Activated naive CD4-positive, alpha-beta T cell treated with anti-CD3 and anti-CD28 coated beads, Interleukin-2, amount 50 U/mL, for 72 hours (primary cell): Measurements from ENCODE around the gene TWNK. TPM values are rescaled to one million over a fixed set of nuclear protein-coding genes. Genes with fewer than 3 reads are reported as not detected.
A peak's percentile ranks its signal among the peaks of the same experiment; 100 is the strongest.

Experiments used
- ATAC-seq, 2 donors: fragments of 150-1000 bp; cut with Tn5 transposase; 2 replicates each; pipeline ENCODE4 v1.10.0; 2021; ENCODE audit warnings: mild to moderate bottlenecking in 2 of 2, moderate library complexity in 2 of 2
- DNase-seq, 2 donors: peaks; one replicate each; pipeline ENCODE4 v3.0.0; 2021 to 2022; ENCODE audit warnings: low spot score in 2 of 2
- H3K27ac Mint-ChIP-seq, 2 donors: one replicate each; pipeline ENCODE4 v1.8.0; 2022; ENCODE audit warnings: mild to moderate bottlenecking in 2 of 2, mixed read lengths in 2 of 2
- H3K36me3 Mint-ChIP-seq, 2 donors: one replicate each; pipeline ENCODE4 v1.8.0; 2022; ENCODE audit warnings: mixed read lengths in 2 of 2
- H3K9me3 Mint-ChIP-seq, 2 donors: one replicate each; pipeline ENCODE4 v1.8.0; 2022; ENCODE audit warnings: mixed read lengths in 2 of 2
- total RNA-seq, 2 donors: library from RNA; stranded (reverse); gene quantifications; one replicate each; pipeline ENCODE4 v1.2.3, GENCODE V29; 2022

Gene TWNK
- total RNA-seq, 2 donors from 2014 or later: 11.6 to 17.0 TPM

GRCh38 chr10:101000127-101000914 lies 13.0 kb downstream of the TWNK start:
- ATAC-seq (no peak), DNase-seq (no peak)
- no peaks in the 10 kb centered on the region for H3K36me3 Mint-ChIP-seq
- H3K27ac Mint-ChIP-seq: no peak overlapping the region
- no peaks in the 10 kb centered on the region for H3K9me3 Mint-ChIP-seq

- no peak for ATAC-seq
- H3K27ac Mint-ChIP-seq: no peak overlapping the region
- H3K9me3 Mint-ChIP-seq: no peaks in the 10 kb centered on the region
- DNase-seq: no peak
- H3K36me3 Mint-ChIP-seq: no peaks in the 10 kb centered on the region
Measured at GRCh38 chr10:101000915-101001658, 13.7 kb downstream of the TWNK start.

GRCh38 chr10:101001659-101002035 lies 14.3 kb downstream of the TWNK start:
- no peak overlapping the region for H3K27ac Mint-ChIP-seq
- H3K36me3 Mint-ChIP-seq: no peaks in the 10 kb centered on the region
- ATAC-seq (no peak), DNase-seq (no peak)
- H3K9me3 Mint-ChIP-seq: no peaks in the 10 kb centered on the region

GRCh38 chr10:101002456-101002855 lies 15.1 kb downstream of the TWNK start:
- ATAC-seq (no peak), DNase-seq (no peak)
- Mint-ChIP-seq H3K36me3 (no peaks in the 10 kb centered on the region), H3K27ac (no peak overlapping the region), H3K9me3 (no peaks in the 10 kb centered on the region)

GRCh38 chr10:101003639-101004206 lies 16.4 kb downstream of the TWNK start:
- no peaks in the 10 kb centered on the region for H3K36me3 Mint-ChIP-seq
- no peak overlapping the region for H3K27ac Mint-ChIP-seq
- ATAC-seq: no peak
- DNase-seq: no peak
- H3K9me3 Mint-ChIP-seq: no peaks in the 10 kb centered on the region

GRCh38 chr10:101005361-101005760 lies 18.0 kb downstream of the TWNK start:
- no peaks in the 10 kb centered on the region for H3K9me3 Mint-ChIP-seq
- H3K36me3 Mint-ChIP-seq: no peaks in the 10 kb centered on the region
- no peak overlapping the region for H3K27ac Mint-ChIP-seq

GRCh38 chr10:101005869-101006567 lies 18.7 kb downstream of the TWNK start:
- no peak for DNase-seq
- Mint-ChIP-seq H3K36me3 (no peaks in the 10 kb centered on the region), H3K27ac (no peak overlapping the region), H3K9me3 (no peaks in the 10 kb centered on the region)
- no peak for ATAC-seq

More at GRCh38 chr10:101005361-101005760, 18.0 kb downstream of the TWNK start:
- no peak for ATAC-seq
- DNase-seq: no peak

- H3K27ac Mint-ChIP-seq: no peak overlapping the region
- no peak for ATAC-seq
- H3K9me3 Mint-ChIP-seq: no peaks in the 10 kb centered on the region
- H3K36me3 Mint-ChIP-seq: no peaks in the 10 kb centered on the region
- DNase-seq: no peak
Measured at GRCh38 chr10:101006593-101007098, 19.3 kb downstream of the TWNK start.

GRCh38 chr10:101007099-101007711 lies 19.9 kb downstream of the TWNK start:
- ATAC-seq (no peak), DNase-seq (no peak)
- Mint-ChIP-seq H3K36me3 (no peaks in the 10 kb centered on the region), H3K27ac (no peak overlapping the region), H3K9me3 (no peaks in the 10 kb centered on the region)

- Mint-ChIP-seq H3K36me3 (no peaks in the 10 kb centered on the region), H3K9me3 (no peaks in the 10 kb centered on the region), H3K27ac (no peak overlapping the region)
- no peak for ATAC-seq
- no peak for DNase-seq
Measured at GRCh38 chr10:101007915-101008822, 20.8 kb downstream of the TWNK start.

GRCh38 chr10:101008823-101009423 lies 21.6 kb downstream of the TWNK start:
- no peak for ATAC-seq
- no peaks in the 10 kb centered on the region for H3K9me3 Mint-ChIP-seq
- H3K27ac Mint-ChIP-seq: peak overlapping the region in 1 of 2 donors; percentile 11
- no peaks in the 10 kb centered on the region for H3K36me3 Mint-ChIP-seq
- no peak for DNase-seq

GRCh38 chr10:101010329-101010728 lies 23.0 kb downstream of the TWNK start:
- no peak for DNase-seq
- no peaks in the 10 kb centered on the region for H3K9me3 Mint-ChIP-seq

GRCh38 chr10:101011517-101012423 lies 24.4 kb downstream of the TWNK start:
- Mint-ChIP-seq H3K27ac (no peak overlapping the region), H3K9me3 (no peaks in the 10 kb centered on the region), H3K36me3 (no peaks in the 10 kb centered on the region)
- DNase-seq (no peak), ATAC-seq (no peak)

More at GRCh38 chr10:101010329-101010728, 23.0 kb downstream of the TWNK start:
- no peak for ATAC-seq
- H3K36me3 Mint-ChIP-seq: no peaks in the 10 kb centered on the region
- peak overlapping the region in 1 of 2 donors; percentile 62 for H3K27ac Mint-ChIP-seq
